ENCODE results near the gene MERTK. TPM values are rescaled to one million over a fixed set of nuclear protein-coding genes. Genes with fewer than 3 reads are reported as not detected.

MERTK gene
- total RNA-seq, 4 donors from 2014 or later: 10.8 to 28.6 (median 11.6) TPM

DNA sequence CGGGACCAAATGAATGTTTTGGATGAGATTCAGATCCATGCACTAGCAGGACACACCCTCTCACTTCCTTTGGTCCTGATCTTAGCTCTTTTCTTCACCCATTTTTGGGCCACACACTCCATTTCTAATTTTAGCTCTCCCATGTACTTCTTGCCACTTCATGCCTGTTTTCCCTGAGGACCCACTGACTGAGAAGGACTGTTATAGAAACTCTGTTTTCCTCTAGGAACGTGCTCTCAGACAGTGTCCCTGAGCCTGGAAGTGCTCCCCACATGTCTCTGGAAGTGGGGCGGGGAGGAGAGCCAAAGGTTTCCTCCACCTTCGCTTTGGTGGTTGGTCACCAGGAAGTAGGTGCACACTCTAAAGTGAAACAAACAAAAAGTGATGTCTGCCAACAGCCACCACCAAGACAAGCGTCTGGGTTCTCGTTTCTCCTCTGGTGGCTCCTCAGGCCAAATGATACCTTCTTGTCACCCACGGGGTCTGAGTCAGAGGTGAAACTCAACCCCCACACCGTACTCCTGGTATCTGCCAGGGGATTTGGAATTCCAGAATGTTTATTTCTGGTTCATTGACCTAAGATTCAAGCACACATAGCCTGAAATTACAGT, 74.7 kb downstream of the MERTK start:
- H3K36me3 ChIP-seq: peaks cover 0 to 8% (median 0%) of the 10 kb centered on the region in 4 donors
- intact Hi-C loops (cut with DNase I; ENCODE audit: low total_unique reads) (no loop called here), in situ Hi-C loops (cut with MboI; ENCODE audit: low pct_ligation_motif_present in 1 of 4, low pct_unique_long_range_greater_than_20kb in 1 of 4, low sequenced_read_pairs in 3 of 4) (no loop called here)
- peak; percentile 17 for DNase-seq
- 55 to 64% methylated on average over 4 to 8 of the region's 8 CpGs for WGBS, 2 donors (ENCODE audit: low coverage in 1 of 2)
- peaks cover 0 to 8% (median 0%) of the 10 kb centered on the region in 4 donors for H3K4me1 ChIP-seq
- H3K9me3 ChIP-seq: no peaks in the 10 kb centered on the region
- no peaks in the 10 kb centered on the region for H3K27me3 ChIP-seq
- H3K27ac ChIP-seq: no peak overlapping the region
- TF ChIP-seq EP300 (IDR thresholded peaks at IDR 0.05; ENCODE audit: low read depth): no peak
- TF ChIP-seq, protein P1, sequence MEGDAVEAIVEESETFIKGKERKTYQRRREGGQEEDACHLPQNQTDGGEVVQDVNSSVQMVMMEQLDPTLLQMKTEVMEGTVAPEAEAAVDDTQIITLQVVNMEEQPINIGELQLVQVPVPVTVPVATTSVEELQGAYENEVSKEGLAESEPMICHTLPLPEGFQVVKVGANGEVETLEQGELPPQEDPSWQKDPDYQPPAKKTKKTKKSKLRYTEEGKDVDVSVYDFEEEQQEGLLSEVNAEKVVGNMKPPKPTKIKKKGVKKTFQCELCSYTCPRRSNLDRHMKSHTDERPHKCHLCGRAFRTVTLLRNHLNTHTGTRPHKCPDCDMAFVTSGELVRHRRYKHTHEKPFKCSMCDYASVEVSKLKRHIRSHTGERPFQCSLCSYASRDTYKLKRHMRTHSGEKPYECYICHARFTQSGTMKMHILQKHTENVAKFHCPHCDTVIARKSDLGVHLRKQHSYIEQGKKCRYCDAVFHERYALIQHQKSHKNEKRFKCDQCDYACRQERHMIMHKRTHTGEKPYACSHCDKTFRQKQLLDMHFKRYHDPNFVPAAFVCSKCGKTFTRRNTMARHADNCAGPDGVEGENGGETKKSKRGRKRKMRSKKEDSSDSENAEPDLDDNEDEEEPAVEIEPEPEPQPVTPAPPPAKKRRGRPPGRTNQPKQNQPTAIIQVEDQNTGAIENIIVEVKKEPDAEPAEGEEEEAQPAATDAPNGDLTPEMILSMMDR (IDR thresholded peaks at IDR 0.05): no peak
- TF ChIP-seq POLR2A (IDR thresholded peaks at IDR 0.05): no peak
- no peak for TF ChIP-seq POLR2AphosphoS5 (IDR thresholded peaks at IDR 0.05)
- no peak overlapping the region for H3K4me3 ChIP-seq

DNA sequence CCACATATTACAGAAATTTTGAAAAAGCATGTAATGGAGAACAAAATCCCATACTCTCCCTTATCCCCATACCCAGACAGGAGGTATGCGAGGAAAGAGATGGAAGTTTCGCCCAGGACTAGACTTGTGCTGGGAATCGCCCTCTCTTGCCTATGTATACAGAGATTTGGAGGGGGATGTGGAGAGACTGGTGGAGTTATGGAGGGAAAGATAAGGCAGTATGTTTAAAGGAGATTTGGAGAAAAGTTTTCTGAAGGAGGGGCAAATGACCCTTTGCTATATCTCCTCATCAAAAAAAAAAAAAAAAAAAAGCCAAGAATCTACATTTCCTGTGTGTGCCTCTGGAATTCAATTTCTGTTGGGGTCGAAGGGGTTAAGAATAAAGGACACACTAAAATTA, 75.3 kb downstream of the MERTK start:
- no peak overlapping the region for H3K4me3 ChIP-seq
- TF ChIP-seq POLR2AphosphoS5 (IDR thresholded peaks at IDR 0.05) (no peak), EP300 (IDR thresholded peaks at IDR 0.05; ENCODE audit: low read depth) (no peak), POLR2A (IDR thresholded peaks at IDR 0.05) (no peak)
- TF ChIP-seq, protein P1 (IDR thresholded peaks at IDR 0.05): no peak
- in situ Hi-C loops (cut with MboI; ENCODE audit: low pct_ligation_motif_present in 1 of 4, low pct_unique_long_range_greater_than_20kb in 1 of 4, low sequenced_read_pairs in 3 of 4): no loop called here
- DNase-seq: no peak
- no peaks in the 10 kb centered on the region for H3K27me3 ChIP-seq
- intact Hi-C loops (cut with DNase I; ENCODE audit: low total_unique reads): no loop called here
- peaks cover 0 to 8% (median 0%) of the 10 kb centered on the region in 4 donors for H3K4me1 ChIP-seq
- WGBS, 2 donors (ENCODE audit: low coverage in 1 of 2): 96 to 98% methylated on average over 4 of the region's 4 CpGs
- H3K27ac ChIP-seq: no peak overlapping the region
- no peaks in the 10 kb centered on the region for H3K9me3 ChIP-seq
- peaks cover 0 to 8% (median 0%) of the 10 kb centered on the region in 4 donors for H3K36me3 ChIP-seq

DNA sequence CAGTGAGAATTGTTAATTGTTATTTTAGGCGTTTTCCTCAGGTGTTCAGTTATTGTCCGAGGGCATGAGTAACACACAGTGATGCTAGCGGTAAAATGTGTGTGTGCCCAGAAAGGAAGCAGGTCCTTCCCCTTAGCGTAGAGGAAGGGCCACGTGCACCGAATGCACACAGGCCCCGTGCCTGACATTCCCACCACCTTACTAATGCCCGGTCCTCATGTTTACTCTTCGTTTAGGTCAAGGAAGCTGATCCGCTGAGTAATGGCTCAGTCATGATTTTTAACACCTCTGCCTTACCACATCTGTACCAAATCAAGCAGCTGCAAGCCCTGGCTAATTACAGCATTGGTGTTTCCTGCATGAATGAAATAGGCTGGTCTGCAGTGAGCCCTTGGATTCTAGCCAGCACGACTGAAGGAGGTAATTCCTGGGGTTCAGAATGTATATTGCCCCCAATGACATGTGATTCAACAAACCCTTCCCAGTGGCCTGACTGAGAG, 76.7 kb downstream of the MERTK start:
- H3K9me3 ChIP-seq: no peaks in the 10 kb centered on the region
- H3K27me3 ChIP-seq: no peaks in the 10 kb centered on the region
- intact Hi-C loops (cut with DNase I; ENCODE audit: low total_unique reads) (no loop called here), in situ Hi-C loops (cut with MboI; ENCODE audit: low pct_ligation_motif_present in 1 of 4, low pct_unique_long_range_greater_than_20kb in 1 of 4, low sequenced_read_pairs in 3 of 4) (no loop called here)
- H3K27ac ChIP-seq: no peak overlapping the region
- WGBS, 2 donors (ENCODE audit: low coverage in 1 of 2): 72 to 75% methylated on average over 7 to 11 of the region's 11 CpGs
- peaks cover 0 to 8% (median 0%) of the 10 kb centered on the region in 4 donors for H3K4me1 ChIP-seq
- H3K36me3 ChIP-seq: peaks cover 0 to 8% (median 0%) of the 10 kb centered on the region in 4 donors
- no peak for DNase-seq
- no peak overlapping the region for H3K4me3 ChIP-seq
- TF ChIP-seq EP300 (IDR thresholded peaks at IDR 0.05; ENCODE audit: low read depth): no peak

DNA sequence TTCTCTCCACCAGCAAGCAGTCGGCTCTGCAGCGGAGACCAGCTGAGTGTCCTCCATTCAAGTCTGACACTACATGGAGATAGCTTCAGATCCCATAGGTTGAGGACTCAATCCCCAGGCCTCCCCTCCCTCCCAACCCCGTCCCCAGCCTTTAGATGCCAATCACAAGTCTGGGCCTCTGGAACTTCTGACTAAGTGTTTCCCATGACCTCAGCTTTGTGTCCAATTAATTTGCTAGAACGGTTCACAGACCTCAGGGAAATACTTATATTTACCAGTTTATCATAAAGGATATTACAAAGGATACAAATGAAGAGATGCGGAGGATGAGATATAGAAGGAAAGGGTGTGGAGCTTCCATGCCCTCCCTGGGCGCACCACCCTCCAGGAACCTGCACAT, 77.4 kb downstream of the MERTK start:
- Histone ChIP-seq H3K27me3 (no peaks in the 10 kb centered on the region), H3K4me3 (no peak overlapping the region), H3K9me3 (no peaks in the 10 kb centered on the region), H3K27ac (no peak overlapping the region), H3K36me3 (peaks cover 0 to 8% (median 0%) of the 10 kb centered on the region in 4 donors), H3K4me1 (peaks cover 0 to 8% (median 0%) of the 10 kb centered on the region in 4 donors)
- WGBS, 2 donors (ENCODE audit: low coverage in 1 of 2): 50 to 94% methylated on average over 2 to 6 of the region's 6 CpGs
- in situ Hi-C loops (cut with MboI; ENCODE audit: low pct_ligation_motif_present in 1 of 4, low pct_unique_long_range_greater_than_20kb in 1 of 4, low sequenced_read_pairs in 3 of 4) (no loop called here), intact Hi-C loops (cut with DNase I; ENCODE audit: low total_unique reads) (no loop called here)
- no peak for DNase-seq
- TF ChIP-seq, protein P1 (IDR thresholded peaks at IDR 0.05): no peak
- TF ChIP-seq POLR2A (IDR thresholded peaks at IDR 0.05): no peak
- TF ChIP-seq POLR2AphosphoS5 (IDR thresholded peaks at IDR 0.05): no peak
- TF ChIP-seq EP300 (IDR thresholded peaks at IDR 0.05; ENCODE audit: low read depth): no peak
